ENCODE measurements around the gene OR13C8. TPM values are rescaled to one million over a fixed set of nuclear protein-coding genes. Genes with fewer than 3 reads are reported as not detected.

Gene OR13C8
- total RNA-seq, 1 experiment from 2014 or later = not detected

DNA sequence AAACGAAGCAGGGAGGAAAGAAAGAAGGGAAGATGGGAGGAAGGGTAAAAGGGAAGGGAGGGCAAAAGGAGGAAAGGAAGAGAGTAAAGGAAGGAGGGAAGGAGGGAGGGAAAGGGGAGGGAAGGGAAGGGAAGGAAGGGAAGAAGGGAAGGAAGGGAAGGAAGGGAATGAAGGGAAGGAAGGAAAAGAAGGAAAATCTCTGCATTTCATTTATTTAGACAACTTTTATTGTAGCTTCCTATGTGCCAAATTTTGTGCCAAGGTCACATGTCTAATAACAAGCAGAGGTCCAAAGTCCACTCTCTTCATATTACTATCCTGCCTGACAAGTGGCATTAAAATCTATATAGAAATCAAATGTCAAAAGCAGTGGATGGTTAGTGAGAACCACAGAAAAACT, 29.7 kb upstream of the OR13C8 start (continued):
- no peak for TF ChIP-seq REST (IDR thresholded peaks at IDR 0.05; ENCODE audit: low read depth)
- TF ChIP-seq ZFX (IDR thresholded peaks at IDR 0.05) = no peak

- Histone ChIP-seq H3K4me1 (ENCODE audit: control insufficient read depth in 1 of 2, insufficient read depth in 2 of 2, low read length in 2 of 2) (no peaks in the 10 kb centered on the region), H3K27me3 (ENCODE audit: insufficient read depth, low read length) (no peaks in the 10 kb centered on the region; the same call in 1 of the 2 replicates), H3K4me3 (replicated peaks in 1 of 2; ENCODE audit: low read depth in 1 of 2, low read length in 2 of 2) (no peak overlapping the region), H3K9me2 (ENCODE audit: insufficient read depth) (no peaks in the 10 kb centered on the region; the same call in 1 of the 2 replicates), H3K4me2 (ENCODE audit: low read length) (no peak overlapping the region), H3K9ac (ENCODE audit: low read length) (no peak overlapping the region), H3K36me3 (ENCODE audit: control insufficient read depth in 1 of 2, insufficient read depth in 2 of 2, low read length in 2 of 2) (no peaks in the 10 kb centered on the region), H2AFZ (ENCODE audit: low read depth, low read length, poor library complexity, severe bottlenecking) (no peak overlapping the region), H3K9me3 (ENCODE audit: control insufficient read depth in 1 of 2, insufficient read depth in 1 of 2, low read depth in 1 of 2, low read length in 2 of 2) (no peaks in the 10 kb centered on the region), H4K20me1 (ENCODE audit: insufficient read depth) (no peaks in the 10 kb centered on the region), H3K27ac (ENCODE audit: low read depth, low read length) (no peak overlapping the region), H3K79me2 (ENCODE audit: insufficient read depth, low read length) (no peaks in the 10 kb centered on the region)
- ATAC-seq = no peak
- CTCF ChIA-PET = no interaction called here
- no peak for DNase-seq (ENCODE audit: low read depth, low spot score)
- intact Hi-C loops (cut with micrococcal nuclease) = no loop called here
- POLR2A ChIA-PET = no interaction called here
- BruUV-seq (replicated peaks) = no TSS peak
- RAD21 ChIA-PET (ENCODE audit: low non-redundant PET in 1 of 2, low total read pairs in 2 of 2, uncharacterized antibody in 2 of 2, unreplicated experiment in 2 of 2) = no interaction called here
- TF ChIP-seq ELF1 (IDR thresholded peaks at IDR 0.05; ENCODE audit: borderline replicate concordance, low read depth) = no peak
- no peak for TF ChIP-seq REST (IDR thresholded peaks at IDR 0.05; ENCODE audit: low read depth)
- no peak for TF ChIP-seq CBX3 (IDR thresholded peaks at IDR 0.05; ENCODE audit: low read depth)
- no peak for TF ChIP-seq SP1 (IDR thresholded peaks at IDR 0.05; ENCODE audit: low read depth)
- no peak for TF ChIP-seq ZFX (IDR thresholded peaks at IDR 0.05)
- TF ChIP-seq ATF3 (IDR thresholded peaks at IDR 0.05) = no peak
- TF ChIP-seq ZBTB33 (IDR thresholded peaks at IDR 0.05; ENCODE audit: extremely low read depth, insufficient replicate concordance, low read length) = no peak
- no peak for TF ChIP-seq FOSL1 (IDR thresholded peaks at IDR 0.05; ENCODE audit: low read depth)
- TF ChIP-seq POLR2AphosphoS5 (IDR thresholded peaks at IDR 0.05; ENCODE audit: low read depth, low read length) = no peak
- no peak for TF ChIP-seq SIN3A (IDR thresholded peaks at IDR 0.05; ENCODE audit: low read depth)
- TF ChIP-seq, protein P1, sequence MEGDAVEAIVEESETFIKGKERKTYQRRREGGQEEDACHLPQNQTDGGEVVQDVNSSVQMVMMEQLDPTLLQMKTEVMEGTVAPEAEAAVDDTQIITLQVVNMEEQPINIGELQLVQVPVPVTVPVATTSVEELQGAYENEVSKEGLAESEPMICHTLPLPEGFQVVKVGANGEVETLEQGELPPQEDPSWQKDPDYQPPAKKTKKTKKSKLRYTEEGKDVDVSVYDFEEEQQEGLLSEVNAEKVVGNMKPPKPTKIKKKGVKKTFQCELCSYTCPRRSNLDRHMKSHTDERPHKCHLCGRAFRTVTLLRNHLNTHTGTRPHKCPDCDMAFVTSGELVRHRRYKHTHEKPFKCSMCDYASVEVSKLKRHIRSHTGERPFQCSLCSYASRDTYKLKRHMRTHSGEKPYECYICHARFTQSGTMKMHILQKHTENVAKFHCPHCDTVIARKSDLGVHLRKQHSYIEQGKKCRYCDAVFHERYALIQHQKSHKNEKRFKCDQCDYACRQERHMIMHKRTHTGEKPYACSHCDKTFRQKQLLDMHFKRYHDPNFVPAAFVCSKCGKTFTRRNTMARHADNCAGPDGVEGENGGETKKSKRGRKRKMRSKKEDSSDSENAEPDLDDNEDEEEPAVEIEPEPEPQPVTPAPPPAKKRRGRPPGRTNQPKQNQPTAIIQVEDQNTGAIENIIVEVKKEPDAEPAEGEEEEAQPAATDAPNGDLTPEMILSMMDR (IDR thresholded peaks at IDR 0.05 in 2 of 3, conservative IDR thresholded peaks at IDR 0.05 in 1 of 3; ENCODE audit: borderline replicate concordance in 1 of 3, insufficient read depth in 1 of 3, low read depth in 2 of 3, low read length in 2 of 3) = no peak
- TF ChIP-seq POLR2A (IDR thresholded peaks at IDR 0.05; ENCODE audit: borderline replicate concordance, extremely low read depth, insufficient read depth, insufficient read length) = no peak
- no peak for TF ChIP-seq EZH2phosphoT487 (IDR thresholded peaks at IDR 0.05; ENCODE audit: borderline replicate concordance)
- TF ChIP-seq JUND (IDR thresholded peaks at IDR 0.05) = no peak
Measured at GRCh38 chr9:104544644-104545043, 24.3 kb upstream of the OR13C8 start.
